ENCODE measurements around the gene GNB1L. TPM values are rescaled to one million over a fixed set of nuclear protein-coding genes. Genes with fewer than 3 reads are reported as not detected.
"Not testable (repeated sequence)": the region's sequence is repeated elsewhere in the genome, so short reads cannot be mapped to it uniquely, and the experiment has no call there.

Gene GNB1L
- polyA plus RNA-seq, 1 donor: 4.2 TPM

DNA sequence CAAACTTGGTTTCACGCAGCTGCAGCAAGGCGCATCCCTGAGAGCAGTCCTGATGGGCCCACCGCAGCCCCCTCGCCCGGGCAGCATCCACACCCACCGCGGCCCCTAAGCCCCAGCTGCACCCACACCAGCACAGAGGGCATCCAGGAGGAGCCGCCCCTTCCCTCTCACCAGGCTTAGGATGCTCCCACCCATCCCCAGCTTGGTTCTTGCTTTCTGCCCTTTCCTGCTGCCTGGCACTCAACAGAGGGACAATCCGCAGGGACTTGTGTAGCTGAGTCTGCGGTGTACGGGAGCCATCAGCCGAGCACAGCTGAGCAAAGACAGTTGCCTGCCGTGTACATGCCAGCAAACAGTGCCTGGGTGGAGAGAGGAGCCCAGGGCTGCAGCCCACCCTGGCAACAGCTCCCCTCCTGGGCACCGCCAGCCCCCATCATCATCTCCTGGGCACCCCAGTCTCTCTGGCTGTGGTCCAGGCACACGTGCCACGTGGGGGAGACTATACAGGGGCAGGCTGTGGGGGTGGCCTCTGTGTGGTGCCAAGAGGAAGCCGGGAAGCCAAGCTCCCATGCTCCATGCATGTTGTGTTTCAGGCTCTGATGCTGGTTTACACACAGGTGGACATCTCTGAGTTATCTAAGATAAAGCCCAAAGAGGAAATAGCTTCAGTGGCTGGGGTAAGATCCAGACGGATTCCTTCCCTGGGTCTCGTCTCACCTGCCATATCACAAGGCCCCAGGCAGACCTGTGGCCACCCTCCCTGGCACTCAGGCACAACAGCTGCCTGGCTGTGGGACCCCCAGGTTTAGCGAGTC lies 36.0 kb upstream of the GNB1L start:
- no peak for DNase-seq

DNA sequence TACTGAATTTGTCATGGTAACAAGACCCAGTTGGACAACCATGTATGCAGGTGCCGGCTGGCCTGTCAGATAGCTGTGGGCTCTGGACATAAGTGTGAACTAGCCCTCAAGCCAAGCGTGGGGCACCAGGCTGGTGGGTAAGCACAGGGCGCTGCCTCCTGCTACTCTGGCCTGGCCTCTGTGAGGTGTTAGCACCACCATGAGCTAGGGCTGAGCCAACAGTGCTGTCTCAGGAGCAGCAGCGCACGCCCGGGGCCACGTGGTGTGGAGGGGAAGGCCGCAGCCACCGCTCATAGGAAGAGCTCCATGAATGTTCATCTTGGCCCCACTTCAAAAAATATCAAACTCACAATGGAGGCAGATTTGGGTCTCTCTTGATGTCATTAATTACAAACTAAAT lies 35.3 kb upstream of the GNB1L start:
- DNase-seq: no peak

DNA sequence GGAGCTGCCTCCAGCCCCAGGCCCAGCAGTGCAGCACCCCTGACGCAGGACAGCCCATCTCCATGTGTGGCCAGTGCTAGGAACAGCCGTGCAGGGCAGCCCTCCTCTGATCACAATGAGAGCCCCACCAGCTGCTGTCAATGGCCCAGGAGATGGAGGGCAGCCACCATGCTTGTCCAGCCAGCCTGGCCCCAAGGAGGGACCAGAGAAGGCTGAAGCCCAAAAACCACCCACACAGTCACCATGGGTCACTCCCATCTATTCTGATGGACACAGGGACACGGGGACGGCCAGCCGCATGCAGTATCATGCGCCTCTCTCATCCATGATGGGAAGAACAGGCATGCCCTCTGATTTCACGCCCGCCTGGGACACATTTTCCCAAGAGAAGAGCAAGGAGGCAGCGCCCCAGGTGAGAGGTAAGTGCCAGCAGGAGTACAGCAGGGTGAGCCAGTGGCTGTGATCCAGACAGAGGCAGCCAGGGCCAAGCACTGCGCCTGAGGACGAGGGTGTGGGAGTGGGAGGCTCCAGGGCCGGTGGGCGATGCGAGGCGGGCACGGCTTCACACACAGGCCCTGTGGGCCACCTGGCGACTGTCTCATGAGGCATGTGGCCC lies 33.6 kb upstream of the GNB1L start:
- DNase-seq: no peak

DNA sequence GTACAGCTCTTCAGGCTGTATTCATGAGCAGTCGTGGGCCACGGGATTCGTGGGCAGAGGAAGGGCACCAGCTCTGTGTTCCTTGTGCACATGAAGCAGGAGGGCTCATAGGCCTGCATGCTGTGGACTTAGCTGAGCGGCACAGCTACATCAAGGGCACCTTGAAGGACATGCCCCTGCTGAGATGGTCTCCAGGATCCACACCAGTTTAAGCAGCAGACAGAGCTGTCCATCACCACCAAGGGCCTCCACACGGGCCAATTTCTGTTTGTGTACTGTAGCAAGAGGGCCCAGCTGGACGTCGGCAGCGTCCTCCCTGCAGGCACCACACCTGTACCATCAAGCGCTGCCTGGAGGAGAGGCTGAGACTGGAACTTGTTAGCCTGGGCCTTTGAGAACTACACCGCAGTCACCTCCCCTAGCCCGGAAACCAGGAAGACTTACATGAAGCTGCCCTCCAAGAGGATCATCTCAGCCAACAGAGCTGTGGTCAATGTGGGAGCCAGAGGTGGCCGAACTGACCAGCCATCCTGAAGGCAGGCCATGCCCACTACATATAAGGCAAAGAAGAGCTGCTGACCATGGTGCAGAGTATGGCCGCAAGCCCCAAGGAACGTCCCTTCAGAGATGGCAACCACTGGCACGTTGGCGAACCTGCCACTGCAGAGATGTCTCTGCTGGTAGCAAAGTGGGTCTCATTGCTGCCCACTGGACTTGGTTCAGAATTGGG lies 32.7 kb upstream of the GNB1L start:
- DNase-seq: no peak

DNA sequence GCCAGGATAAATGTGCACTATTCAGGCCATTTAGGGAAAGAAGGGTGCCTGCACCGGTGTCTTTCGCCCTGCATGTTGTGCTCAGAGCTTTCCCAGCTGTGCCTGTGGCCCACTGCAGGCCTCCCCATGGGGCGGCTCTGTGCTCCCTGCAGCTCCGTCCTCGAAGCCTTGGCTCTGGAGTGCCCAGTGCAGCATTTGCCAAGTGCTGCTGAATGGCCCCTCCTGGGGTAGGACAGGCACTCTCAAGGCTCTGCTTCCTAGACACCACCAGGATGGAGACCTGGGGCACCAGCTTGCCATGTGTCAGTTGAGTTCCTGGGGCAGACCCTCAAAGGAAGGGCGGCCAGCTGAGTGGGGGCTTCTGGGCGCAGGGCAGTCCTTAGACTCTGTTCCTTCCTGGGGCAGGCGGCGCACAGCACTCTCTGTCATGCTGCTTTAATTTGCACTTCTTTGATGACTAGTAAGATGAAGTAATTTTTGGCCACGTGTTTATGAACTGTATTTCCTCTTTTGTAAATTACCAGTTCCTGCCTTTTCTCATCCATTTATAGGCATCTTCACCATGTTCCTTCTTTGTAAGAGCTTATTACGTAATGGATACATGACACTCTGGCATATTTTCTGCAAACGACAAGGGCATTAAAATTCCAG lies 32.1 kb upstream of the GNB1L start:
- no peak for DNase-seq

DNA sequence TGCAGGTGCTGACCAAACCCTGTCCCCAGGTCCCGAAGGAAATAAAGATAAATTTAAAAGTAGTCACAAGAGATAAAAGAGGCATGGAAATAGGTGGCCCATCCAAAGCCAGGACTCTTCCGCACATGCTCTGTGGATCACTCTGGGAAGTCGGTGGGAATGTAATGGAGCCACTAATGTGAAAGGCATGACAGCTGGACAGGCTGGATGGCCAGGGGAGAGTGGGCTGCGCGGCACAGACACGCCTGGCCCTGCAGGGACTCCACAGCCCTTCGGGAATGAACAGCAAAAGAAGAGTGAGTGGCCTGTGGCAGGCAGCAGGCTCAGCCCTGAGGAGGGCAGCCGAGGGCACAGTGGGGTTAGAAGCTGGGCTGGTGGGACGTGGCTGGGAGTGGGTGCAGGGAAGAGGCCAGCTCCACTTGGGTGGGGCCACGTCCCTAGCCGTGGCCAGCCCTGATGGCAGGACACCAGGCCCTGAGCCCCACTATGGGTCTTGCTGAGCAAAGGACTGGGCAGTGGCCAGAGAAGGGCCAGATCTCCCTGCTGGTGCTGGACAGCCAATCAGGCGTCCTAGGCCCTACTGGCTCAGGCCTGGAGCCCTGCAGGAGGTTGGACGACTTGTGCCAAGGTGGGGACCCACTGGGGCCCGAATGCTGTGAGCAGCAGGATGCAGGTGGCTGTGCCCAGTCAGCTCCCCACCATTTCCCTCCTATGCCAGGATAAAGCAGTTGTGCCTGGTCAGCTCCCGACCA lies 31.3 kb upstream of the GNB1L start:
- no peak for DNase-seq

DNA sequence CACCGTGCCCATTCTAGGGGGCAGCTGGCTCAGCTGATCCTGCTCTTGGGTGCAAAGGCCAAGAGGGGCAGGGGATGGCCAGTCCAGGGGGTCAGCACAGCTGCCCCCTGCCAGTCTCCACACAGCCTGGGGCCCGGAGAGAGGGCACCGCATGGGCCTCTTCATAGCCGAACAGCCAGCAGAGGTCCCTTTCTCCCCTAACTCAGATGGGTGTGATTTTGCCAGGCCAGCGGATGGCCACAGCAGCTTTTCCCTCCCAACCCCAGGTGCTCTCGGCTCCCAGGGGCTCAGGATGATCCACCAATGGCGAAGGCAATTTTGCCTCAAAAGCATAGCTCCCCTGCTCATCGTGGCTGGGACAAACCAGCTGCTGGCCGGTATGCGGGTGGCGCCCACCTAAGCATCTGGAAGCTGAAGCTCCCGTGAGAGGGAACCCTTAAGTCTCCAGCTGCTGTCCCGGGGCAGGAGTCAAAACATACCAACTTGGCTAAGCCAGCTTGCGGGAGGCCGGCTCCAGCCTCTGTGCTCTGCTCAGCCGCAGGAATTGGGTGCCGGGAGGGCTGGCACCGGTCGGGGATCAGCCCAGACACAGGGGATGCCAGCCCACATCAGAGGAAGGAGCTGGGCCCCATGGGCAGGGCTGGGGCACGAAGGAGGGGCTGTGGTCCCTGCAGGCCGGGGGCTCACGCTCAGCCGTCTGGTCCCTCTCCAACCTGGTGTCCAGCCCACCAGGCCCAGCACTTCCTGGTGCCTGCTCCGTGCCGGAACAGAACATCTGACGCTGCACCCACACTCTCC lies 30.5 kb upstream of the GNB1L start:
- no peak for DNase-seq

DNA sequence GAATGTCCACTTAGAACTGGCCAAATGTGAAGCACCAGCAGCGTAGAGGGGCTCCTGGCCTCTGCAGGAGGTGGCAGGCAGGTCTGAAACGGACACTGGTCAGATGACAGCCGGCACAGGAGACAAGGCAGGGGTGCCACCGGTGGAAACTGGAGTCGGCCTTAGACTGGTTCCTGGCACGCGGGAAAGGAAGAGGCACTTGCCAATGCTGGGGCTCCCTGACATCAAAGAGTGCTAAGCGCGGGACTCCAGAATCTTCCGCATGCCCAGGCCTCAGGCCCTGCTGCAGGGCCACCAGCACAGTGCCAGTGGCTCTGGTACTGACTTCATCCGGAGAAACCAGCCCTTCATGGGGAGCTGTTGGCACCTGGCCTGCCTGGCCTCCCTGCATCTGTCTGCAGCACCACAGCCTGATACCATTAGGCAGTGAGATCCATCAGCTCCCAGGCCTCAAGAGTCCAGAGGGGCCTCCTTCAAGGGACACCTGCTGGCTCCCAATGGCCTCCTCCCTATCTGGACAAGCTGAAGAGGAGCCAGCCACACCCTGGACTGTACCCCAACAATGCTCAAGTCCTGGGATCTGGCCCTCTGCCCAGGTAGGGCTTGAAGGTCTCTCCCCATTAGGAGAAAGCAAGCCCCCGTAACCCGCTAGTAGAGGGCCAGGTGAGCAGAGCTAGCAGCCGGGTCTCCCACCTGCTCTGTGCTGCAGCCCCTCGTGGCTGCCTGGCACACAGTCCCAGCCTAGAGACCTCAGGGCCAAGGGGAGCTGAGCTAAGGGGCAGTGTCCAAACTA lies 29.7 kb upstream of the GNB1L start:
- no peak for DNase-seq

DNA sequence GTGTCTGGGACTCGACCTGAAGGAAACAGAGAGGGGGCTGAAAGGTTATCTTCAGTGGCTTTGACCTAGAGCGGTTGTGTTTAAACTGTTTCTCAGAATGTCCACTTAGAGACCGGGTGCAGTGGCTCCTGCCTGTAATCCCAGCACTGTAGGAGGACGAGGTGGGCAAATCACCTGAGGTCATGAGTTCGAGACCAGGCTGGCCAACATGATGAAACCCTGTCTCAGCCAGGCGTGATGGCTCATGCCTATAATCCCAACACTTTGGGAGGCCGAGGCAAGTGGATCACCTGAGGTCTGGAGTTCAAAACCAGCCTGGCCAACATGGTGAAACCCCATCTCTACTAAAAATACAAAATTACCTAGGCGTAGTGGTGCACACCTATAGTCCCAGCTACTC lies 28.8 kb upstream of the GNB1L start:
- DNase-seq: not testable (repeated sequence)

DNA sequence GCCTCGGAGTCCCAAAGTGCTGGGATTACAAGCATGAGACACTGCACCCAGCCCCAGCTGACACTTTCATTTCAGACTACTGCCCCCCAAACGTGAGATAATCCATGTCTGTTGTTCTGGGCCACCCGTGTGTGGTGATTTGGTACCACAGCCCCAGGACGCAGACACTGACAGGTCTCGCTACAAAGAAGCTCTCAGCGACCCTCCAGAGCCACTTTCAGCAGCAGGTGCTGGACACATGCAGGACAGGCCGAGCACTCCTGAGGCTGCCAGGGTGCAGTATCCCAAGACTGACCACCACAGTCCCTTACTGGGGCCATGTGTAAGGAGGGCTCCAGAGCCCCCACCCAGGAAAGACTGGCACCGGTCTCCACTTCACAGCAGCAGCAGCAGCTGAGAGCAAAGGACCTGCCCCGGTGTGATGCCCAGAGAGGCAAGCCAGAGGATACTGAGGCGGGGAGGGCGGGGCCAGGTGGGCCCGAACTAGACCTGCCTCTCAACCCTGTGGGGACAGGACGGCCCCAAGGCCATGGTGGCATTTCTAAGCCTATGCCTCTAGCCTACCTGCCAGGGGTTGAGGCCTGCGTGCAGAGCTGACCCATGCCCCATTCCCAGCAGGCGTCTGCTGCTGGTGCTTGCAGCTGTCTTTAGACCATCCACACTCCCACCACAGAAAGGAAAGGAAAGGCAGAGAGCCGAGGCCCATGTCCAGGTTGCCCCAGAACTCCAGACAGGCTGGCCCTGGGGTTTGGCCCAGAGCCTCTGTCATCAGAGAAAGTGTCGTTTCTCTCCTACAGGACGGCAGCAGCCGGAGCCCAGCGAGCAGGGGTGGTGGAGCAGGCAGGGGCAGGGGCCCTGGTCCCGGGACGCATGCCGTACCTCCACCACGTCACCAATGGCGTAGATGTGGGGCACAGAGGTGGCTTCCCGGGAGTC lies 28.0 kb upstream of the GNB1L start:
- no peak for DNase-seq

DNA sequence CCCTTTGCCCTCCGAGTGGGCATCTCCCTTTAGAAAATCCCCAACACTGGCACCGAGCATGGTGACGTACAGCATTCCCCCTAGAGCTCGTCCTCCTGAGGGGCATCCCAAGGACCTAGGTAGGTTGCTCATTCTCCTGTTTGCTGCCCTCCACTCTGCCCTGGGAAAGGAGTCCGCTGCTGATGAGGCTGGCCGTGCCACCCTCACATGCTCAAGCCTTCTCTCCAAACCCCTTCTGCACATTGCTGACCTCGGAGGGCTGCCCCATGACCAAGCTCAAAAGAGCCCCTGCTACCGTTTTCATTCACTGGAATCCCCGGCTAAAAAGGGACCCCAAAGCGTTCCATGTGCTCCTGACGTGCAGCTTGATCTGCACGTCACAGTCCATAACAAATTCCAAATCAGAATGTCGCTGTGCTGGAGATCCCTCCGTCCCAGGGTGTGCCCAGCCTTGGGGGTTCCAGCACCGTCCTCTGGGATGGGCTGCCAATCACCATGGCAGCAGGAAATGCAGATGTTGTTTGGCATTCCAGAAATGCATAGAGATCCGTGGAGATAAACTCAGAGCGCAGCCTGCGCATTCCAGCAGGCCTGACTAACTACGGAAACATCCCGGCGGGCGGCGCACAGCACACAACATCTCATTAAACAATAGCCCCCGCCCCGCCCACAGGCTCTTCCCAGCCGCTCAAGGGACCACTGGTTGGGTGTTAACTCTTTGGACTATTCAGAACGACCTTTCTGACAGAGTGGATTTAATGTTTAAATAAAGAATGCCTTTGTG lies 26.3 kb upstream of the GNB1L start:
- DNase-seq: no peak

DNA sequence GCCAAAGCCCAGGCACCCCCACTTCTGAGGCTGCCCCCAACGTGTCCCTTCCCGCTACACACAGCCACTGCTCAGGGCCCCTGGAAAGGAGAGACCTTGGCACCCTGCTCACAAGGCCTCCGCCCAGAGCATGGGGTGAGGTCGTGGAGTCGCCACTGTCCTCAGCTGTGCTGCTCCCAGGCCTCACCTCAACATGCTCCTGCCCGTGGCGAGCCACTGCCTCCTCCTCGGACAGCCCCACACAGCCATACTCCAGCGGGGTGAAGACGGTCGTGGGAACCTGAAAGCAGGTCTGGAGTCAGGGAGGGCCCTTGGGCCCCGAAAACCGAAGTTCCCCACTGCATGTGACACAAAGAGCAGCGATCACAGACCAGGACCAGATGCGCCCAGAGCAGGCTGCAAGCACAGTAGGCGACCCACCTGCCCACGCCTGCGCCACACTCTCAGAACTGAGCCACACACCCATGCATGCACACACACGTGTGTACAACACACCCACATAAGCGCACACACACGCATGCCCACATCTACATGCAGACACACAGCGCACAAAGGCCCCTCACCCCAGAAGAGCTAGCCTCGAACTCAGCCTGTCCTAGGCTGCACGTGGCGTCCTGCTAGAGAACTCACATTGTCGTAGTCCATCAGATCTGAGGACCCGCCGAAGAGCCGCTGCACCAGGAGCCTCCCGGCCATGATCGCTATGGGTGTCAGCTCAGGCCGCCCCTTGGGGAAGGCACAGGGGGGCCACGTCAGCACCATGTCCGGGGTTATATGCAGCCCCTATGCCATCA lies 25.5 kb upstream of the GNB1L start:
- no peak for DNase-seq

DNA sequence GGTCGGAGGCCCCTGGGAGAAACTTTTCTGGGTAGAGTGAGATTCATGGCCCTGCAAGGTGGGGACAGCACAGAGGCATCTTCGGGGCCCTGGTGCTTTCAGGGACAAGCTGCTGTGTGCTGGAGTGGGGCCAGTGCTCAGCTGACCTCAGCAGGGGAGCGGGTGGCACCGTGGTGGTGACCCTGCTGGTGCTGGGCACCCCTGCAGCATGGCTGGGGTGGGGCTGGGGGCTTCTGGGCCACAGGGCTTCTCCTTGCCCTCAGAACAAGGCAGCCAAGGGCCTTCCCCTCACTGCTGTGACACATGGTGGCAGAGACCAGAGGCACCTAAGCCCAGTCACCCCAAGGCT lies 24.9 kb upstream of the GNB1L start:
- no peak for DNase-seq

DNA sequence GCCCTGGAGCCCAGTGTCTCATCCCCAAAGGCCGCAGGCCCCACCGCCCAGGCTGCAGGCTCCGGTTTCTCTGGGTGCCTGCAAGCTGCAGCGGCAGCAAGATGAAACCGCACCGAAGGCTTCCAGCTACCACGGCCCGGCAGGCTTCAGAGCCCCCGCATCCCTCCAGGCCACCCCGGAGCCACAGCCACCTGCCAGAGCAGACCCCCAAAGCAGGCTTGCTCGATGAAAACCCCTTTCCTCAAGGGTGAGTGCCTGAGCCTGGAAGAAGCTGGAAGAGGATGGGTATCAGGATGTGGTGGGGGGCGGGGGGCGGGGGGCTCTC lies 24.5 kb upstream of the GNB1L start:
- no peak for DNase-seq

DNA sequence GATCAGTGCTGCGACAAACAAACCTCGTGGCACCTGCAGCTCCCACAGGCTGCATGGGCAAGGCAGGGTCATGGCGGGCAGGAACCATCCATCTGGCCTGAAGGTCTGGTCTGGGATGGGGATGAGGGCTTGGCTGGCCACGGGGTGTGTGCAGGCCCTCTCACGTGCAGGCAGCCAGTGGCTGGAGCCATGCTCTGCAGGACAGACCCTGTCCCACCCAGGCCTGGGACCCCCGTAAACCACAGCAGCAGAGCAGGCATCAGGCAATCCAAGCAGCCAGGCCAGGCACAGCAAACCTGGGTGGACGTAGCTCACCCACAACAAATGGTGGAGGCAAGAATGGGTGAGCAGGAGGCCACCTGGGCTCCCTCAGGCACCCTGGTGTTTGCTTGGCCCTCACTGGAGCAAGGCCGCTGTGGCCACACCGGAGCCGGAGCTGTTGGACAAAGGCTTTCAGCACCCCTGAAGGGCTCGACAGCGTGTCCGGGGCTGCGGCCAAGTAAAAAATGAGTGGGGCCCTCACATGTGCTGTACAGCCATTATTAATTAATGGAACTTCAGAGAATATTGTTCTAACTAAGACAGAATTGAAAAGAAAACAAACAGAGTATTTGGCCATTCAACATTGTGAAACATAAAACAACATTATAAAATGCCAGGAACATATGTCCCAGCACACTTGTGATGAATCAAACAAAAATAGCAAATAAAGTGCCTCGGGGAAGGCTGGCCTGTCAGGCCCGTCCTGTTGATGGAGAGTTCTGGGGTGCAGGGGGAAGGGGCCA lies 24.0 kb upstream of the GNB1L start:
- no peak for DNase-seq

DNA sequence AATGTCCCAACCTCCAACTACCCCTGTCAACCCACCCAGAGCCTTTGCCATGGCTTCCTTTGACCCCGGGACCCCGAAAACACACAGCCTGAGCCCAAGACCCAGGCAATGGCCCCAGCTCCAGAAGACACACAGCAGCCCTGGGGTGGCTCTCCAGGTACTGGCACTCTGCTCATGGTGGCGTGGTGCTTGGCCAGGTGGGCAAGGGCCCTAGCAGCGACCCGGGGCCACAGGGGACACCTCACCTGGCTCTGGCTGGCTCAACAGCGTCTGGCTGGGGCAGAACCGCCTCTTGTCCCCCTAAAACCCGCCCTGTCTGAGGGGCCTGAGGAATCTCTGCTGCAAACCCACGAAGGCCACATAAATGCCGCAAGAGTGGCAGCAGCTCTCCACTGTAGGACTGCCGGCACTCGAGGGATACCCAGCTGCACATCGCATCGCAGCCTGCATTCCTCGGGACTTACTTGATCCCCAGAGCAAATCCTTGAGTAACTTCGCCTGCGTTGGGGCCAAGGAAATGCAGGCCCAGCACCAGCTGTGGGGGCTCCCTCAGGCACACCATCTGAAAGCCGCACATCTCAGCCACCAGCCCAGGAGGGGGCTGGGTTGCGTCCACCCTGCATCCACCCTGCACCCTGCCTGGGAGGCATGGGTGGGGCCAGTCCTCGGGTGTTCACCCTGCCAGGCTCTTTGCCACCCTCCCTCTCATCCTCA lies 23.1 kb upstream of the GNB1L start:
- DNase-seq: no peak

Data from left kidney (tissue), 2 donors.